Brain microvascular endothelial cell (primary cell): Measurements from ENCODE around the gene GLRX.

Source experiments
- DNase-seq: peaks from one replicate; pipeline ENCODE4 v3.0.0-alpha.2; 2020
- H3K27ac ChIP-seq: fragments of 250-450 bp; sonication (Bioruptor Pico); 2 replicates; pipeline ENCODE4 v1.5.1; 2020; ENCODE audit warnings: mild to moderate bottlenecking, moderate library complexity
- H3K27me3 ChIP-seq: fragments of 250-450 bp; sonication (Bioruptor Pico); replicated peaks from 2 replicates; pipeline ENCODE4 v1.5.1; 2020; ENCODE audit warnings: mild to moderate bottlenecking
- H3K36me3 ChIP-seq: fragments of 250-450 bp; sonication (Bioruptor Pico); replicated peaks from 2 replicates; pipeline ENCODE4 v1.5.1; 2020; ENCODE audit warnings: mild to moderate bottlenecking
- H3K4me3 ChIP-seq: 2 replicates; pipeline ENCODE4 v1.5.1; 2011; ENCODE audit warnings: low read depth, mild to moderate bottlenecking, control low read depth, low read length, moderate library complexity
- in situ Hi-C: cut with HindIII; loops from 2 replicates; pipeline ENCODE4 v1.10.0; 2017; ENCODE audit warnings: low sequenced_read_pairs, low pct_ligation_motif_present
- TF ChIP-seq, protein P1 (sequence below): IDR thresholded peaks from 2 replicates; pipeline ENCODE4 v1.5.1; 2011; ENCODE audit warnings: low read depth, mild to moderate bottlenecking, moderate library complexity, low read length, control low read depth, inconsistent platforms; ENCODE audit errors: missing control alignments

The GLRX gene

DNA sequence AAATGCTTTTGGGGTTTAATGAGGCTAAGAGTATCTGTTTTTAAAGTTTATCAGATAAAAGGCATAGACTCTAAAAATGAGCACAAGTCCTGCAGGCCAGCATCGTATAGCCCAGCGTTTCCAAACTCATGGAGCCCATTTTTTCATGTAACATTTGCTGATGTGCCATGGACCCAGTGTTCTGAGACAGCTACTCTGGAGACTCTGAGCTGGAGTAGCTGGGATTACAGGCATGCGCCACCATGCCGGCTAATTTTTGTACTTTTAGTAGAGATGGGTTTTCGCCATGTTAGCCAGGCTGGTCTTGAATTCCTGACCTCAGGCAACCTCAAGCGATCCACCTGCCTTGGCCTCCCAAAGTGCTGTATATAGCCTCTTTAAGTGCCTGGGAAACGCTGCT lies 15.8 kb downstream of the GLRX start:
- no peak for DNase-seq
- Histone ChIP-seq H3K27ac (no peak overlapping the region), H3K36me3 (no peaks in the 10 kb centered on the region), H3K4me3 (no peak overlapping the region), H3K27me3 (no peaks in the 10 kb centered on the region)
- TF ChIP-seq, protein P1, sequence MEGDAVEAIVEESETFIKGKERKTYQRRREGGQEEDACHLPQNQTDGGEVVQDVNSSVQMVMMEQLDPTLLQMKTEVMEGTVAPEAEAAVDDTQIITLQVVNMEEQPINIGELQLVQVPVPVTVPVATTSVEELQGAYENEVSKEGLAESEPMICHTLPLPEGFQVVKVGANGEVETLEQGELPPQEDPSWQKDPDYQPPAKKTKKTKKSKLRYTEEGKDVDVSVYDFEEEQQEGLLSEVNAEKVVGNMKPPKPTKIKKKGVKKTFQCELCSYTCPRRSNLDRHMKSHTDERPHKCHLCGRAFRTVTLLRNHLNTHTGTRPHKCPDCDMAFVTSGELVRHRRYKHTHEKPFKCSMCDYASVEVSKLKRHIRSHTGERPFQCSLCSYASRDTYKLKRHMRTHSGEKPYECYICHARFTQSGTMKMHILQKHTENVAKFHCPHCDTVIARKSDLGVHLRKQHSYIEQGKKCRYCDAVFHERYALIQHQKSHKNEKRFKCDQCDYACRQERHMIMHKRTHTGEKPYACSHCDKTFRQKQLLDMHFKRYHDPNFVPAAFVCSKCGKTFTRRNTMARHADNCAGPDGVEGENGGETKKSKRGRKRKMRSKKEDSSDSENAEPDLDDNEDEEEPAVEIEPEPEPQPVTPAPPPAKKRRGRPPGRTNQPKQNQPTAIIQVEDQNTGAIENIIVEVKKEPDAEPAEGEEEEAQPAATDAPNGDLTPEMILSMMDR, result no peak
- in situ Hi-C loops, result no loop called here

DNA sequence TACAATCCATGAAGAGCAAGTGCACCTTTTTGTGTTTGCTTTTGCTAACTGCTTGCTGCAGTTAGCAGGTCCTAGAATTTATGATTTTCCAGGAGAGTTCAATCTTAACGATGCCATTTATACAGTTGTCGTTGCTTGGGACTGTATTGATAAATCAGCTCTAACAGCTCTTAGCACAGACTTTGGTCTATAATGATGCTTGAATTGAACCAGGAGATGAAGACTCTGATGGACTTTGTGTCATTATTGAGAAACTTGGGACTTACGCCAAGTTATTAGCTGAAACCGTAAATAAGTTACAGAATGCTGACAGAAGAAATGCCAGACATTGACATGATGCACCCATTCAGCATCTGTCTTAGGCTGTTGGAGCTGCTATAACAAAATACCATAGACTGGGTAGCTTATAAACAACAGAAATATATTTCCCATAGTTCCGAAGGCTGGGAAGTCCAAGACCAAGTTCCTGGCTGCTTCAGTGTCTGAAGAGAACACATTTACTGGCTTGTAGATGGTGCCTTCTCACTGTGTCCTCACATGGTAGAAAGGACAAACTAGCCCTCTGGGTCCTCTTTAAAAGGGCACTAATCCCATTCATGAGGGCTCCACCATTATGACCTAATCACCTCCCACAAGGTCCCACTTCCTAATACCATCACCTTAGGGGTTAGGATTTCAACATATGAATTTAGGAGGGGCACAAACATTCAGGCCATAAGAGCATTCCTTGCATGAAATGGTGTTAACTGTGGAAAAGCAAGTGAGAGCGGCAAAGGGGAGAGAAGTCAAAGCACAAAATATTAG lies 17.6 kb downstream of the GLRX start:
- TF ChIP-seq, protein P1, result no peak
- no peak for DNase-seq
- Histone ChIP-seq H3K4me3 (no peak overlapping the region), H3K27ac (no peak overlapping the region), H3K36me3 (no peaks in the 10 kb centered on the region), H3K27me3 (no peaks in the 10 kb centered on the region)
- in situ Hi-C loops, result no loop called here

- no peaks in the 10 kb centered on the region for H3K36me3 ChIP-seq
- TF ChIP-seq, protein P1, result no peak
- in situ Hi-C loops, result no loop called here
- H3K27me3 ChIP-seq, result no peaks in the 10 kb centered on the region
- no peak overlapping the region for H3K27ac ChIP-seq
- H3K4me3 ChIP-seq, result no peak overlapping the region
- no peak for DNase-seq
Measured at GRCh38 chr5:95803271-95804148, 19.0 kb downstream of the GLRX start.

DNA sequence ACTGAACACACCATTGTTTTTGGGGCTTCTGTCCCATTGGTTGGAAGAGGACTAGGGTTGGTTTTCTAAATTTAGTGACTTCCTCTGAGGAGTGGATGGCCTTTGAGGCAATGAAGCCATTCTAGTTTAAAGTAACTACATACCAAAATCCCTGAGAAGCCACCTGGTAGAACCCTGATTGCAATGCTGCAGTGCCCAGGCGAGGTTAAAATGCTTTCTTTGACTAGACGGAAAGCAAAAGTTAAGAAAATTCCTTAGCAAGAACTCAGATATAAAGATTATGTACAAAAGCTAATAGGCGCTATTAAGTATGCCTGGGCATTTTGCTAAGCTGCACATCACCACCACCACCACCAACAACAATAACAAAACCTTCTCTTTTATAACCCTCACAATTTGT lies 20.6 kb downstream of the GLRX start:
- Histone ChIP-seq H3K4me3 (no peak overlapping the region), H3K36me3 (no peaks in the 10 kb centered on the region), H3K27ac (no peak overlapping the region), H3K27me3 (no peaks in the 10 kb centered on the region)
- TF ChIP-seq, protein P1, result no peak
- no peak for DNase-seq
- in situ Hi-C loops, result no loop called here

- no peaks in the 10 kb centered on the region for H3K27me3 ChIP-seq
- no peak overlapping the region for H3K4me3 ChIP-seq
- no peak overlapping the region for H3K27ac ChIP-seq
- DNase-seq, result no peak
- H3K36me3 ChIP-seq, result no peaks in the 10 kb centered on the region
- TF ChIP-seq, protein P1, result no peak
- in situ Hi-C loops, result no loop called here
Measured at GRCh38 chr5:95801532-95801931, 21.0 kb downstream of the GLRX start.
